ENCODE data around the gene BHLHA15. TPM values are rescaled to one million over a fixed set of nuclear protein-coding genes. Genes with fewer than 3 reads are reported as not detected.

BHLHA15 gene
- total and polyA plus RNA-seq, 4 experiments from 2014 or later = not detected

- peaks cover 74% of the 10 kb centered on the region for H3K4me1 ChIP-seq (ENCODE audit: insufficient read depth, low read length)
- H3K27me3 ChIP-seq (ENCODE audit: insufficient read depth, low read length) = no peaks in the 10 kb centered on the region
- H3K36me3 Mint-ChIP-seq = peaks cover 12 to 30% of the 10 kb centered on the region in 2 donors
- H3K9me3 ChIP-seq (ENCODE audit: control insufficient read depth in 1 of 2, low read length in 2 of 2) = no peaks in the 10 kb centered on the region
- no peaks in the 10 kb centered on the region for H3K27me3 Mint-ChIP-seq
- H3K27ac Mint-ChIP-seq = peak overlapping the region; percentile 98 to 100 (median 99)
- CTCF ChIA-PET (ENCODE audit: partially characterized antibody) = interaction anchor here (1.1 to 1.6 kb wide), 6 partner anchors 9 to 1134 kb away, joined by 3 to 14 read pairs (median 5); partner anchors contain the start of gene SDHAF3
- intact Hi-C loops (cut with micrococcal nuclease) = loop anchor here (2.0 to 5.0 kb wide), 3 partner anchors 49 to 151 kb away; partner anchors contain the start of genes BAIAP2L1 and LMTK2
- POLR2A ChIA-PET (ENCODE audit: partially characterized antibody) = interaction anchor here (0.5 to 5.2 kb wide), 18 partner anchors 10 to 1133 kb away, joined by 3 to 71 read pairs (median 6); partner anchors contain the start of genes BAIAP2L1, BHLHA15, BRI3 and SDHAF3
- peak overlapping the region; percentile 92 to 97 (median 94) for H3K4me3 Mint-ChIP-seq
- no peaks in the 10 kb centered on the region for H3K9me3 Mint-ChIP-seq
- peaks cover 3% of the 10 kb centered on the region for H3K36me3 ChIP-seq (ENCODE audit: insufficient read depth, low read length)
- peak overlapping the region; percentile 82 for H3K27ac ChIP-seq (ENCODE audit: low read depth, low read length)
- peak; percentile 71 to 84 (median 82) for DNase-seq
- peak overlapping the region; percentile 83 to 99 for H3K4me3 ChIP-seq (ENCODE audit: low read length in 2 of 2)
- H3K4me1 Mint-ChIP-seq = peaks cover 26 to 72% (median 55%) of the 10 kb centered on the region in 4 donors
Measured at GRCh38 chr7:98251231-98251600, 40.0 kb downstream of the BHLHA15 start.

- Histone ChIP-seq H3K27me3 (ENCODE audit: insufficient read depth, low read length) (no peaks in the 10 kb centered on the region), H3K4me1 (ENCODE audit: insufficient read depth, low read length) (peaks cover 74% of the 10 kb centered on the region), H3K36me3 (ENCODE audit: insufficient read depth, low read length) (peaks cover 9% of the 10 kb centered on the region), H3K9me3 (ENCODE audit: control insufficient read depth in 1 of 2, low read length in 2 of 2) (no peaks in the 10 kb centered on the region), H3K4me3 (ENCODE audit: low read length in 2 of 2) (peak within 1 kb of the TSS; percentile 83 to 99), H3K27ac (ENCODE audit: low read depth, low read length) (peak within 1 kb of the TSS; percentile 82)
- peaks cover 28 to 78% (median 56%) of the 10 kb centered on the region in 4 donors for H3K4me1 Mint-ChIP-seq
- peaks cover 16 to 36% of the 10 kb centered on the region in 2 donors for H3K36me3 Mint-ChIP-seq
- ChIA-PET CTCF (ENCODE audit: partially characterized antibody) (interaction anchor here (1.1 to 1.6 kb wide), 3 partner anchors 8 to 83 kb away, joined by 3 to 10 read pairs (median 5); no protein-coding TSS in a partner anchor), POLR2A (ENCODE audit: partially characterized antibody) (interaction anchor here (0.5 to 5.2 kb wide), 18 partner anchors 10 to 1134 kb away, joined by 3 to 71 read pairs (median 6); partner anchors contain the start of genes BAIAP2L1, BHLHA15, BRI3 and SDHAF3)
- peak; percentile 85 to 91 (median 89) for DNase-seq
- H3K4me3 Mint-ChIP-seq = peak within 1 kb of the TSS; percentile 92 to 97 (median 94)
- no peaks in the 10 kb centered on the region for H3K27me3 Mint-ChIP-seq
- H3K9me3 Mint-ChIP-seq = no peaks in the 10 kb centered on the region
- intact Hi-C loops (cut with micrococcal nuclease) = loop anchor here (1.0 to 5.0 kb wide), 4 partner anchors 29 to 150 kb away; partner anchors contain the start of genes BAIAP2L1, BRI3 and LMTK2
- peak within 1 kb of the TSS; percentile 98 to 100 (median 99) for H3K27ac Mint-ChIP-seq
Measured at GRCh38 chr7:98251601-98252424, 40.6 kb downstream of the BHLHA15 start, which contains the start of gene TECPR1. TSS of gene TECPR1 (minus strand) at chr7:98252232. CDS start at chr7:98246146, 6,086 bp downstream.

GRCh38 chr7:98252425-98253054 is 41.3 kb downstream of the BHLHA15 start:
- H3K27ac ChIP-seq (ENCODE audit: low read depth, low read length) = peak overlapping the region; percentile 82
- Mint-ChIP-seq H3K9me3 (no peaks in the 10 kb centered on the region), H3K27me3 (no peaks in the 10 kb centered on the region), H3K4me1 (peaks cover 26 to 75% (median 53%) of the 10 kb centered on the region in 4 donors), H3K36me3 (peaks cover 19 to 35% of the 10 kb centered on the region in 2 donors), H3K4me3 (peak overlapping the region; percentile 92 to 97 (median 94)), H3K27ac (peak overlapping the region; percentile 94 to 100 (median 99))
- CTCF ChIA-PET (ENCODE audit: partially characterized antibody) = interaction anchor here (1.1 kb wide), 1 partner anchor 30 kb away, joined by 3 read pairs; no protein-coding TSS in a partner anchor
- H3K4me1 ChIP-seq (ENCODE audit: insufficient read depth, low read length) = peaks cover 66% of the 10 kb centered on the region
- no peaks in the 10 kb centered on the region for H3K27me3 ChIP-seq (ENCODE audit: insufficient read depth, low read length)
- POLR2A ChIA-PET (ENCODE audit: partially characterized antibody) = interaction anchor here (0.5 to 5.2 kb wide), 7 partner anchors 17 to 1089 kb away, joined by 3 to 71 read pairs (median 16); partner anchors contain the start of gene BRI3
- intact Hi-C loops (cut with micrococcal nuclease) = loop anchor here (1.0 to 5.0 kb wide), 3 partner anchors 29 to 150 kb away; partner anchors contain the start of genes BAIAP2L1 and BRI3
- H3K36me3 ChIP-seq (ENCODE audit: insufficient read depth, low read length) = peaks cover 11% of the 10 kb centered on the region
- H3K4me3 ChIP-seq (ENCODE audit: low read length in 2 of 2) = peak overlapping the region; percentile 70 to 83
- DNase-seq = no peak
- H3K9me3 ChIP-seq (ENCODE audit: control insufficient read depth in 1 of 2, low read length in 2 of 2) = no peaks in the 10 kb centered on the region

GRCh38 chr7:98254516-98254915 is 43.3 kb downstream of the BHLHA15 start:
- no peaks in the 10 kb centered on the region for H3K9me3 Mint-ChIP-seq
- intact Hi-C loops (cut with micrococcal nuclease) = loop anchor here (5.0 kb wide), 2 partner anchors 52 to 148 kb away; partner anchors contain the start of gene BAIAP2L1
- H3K27ac Mint-ChIP-seq = peak overlapping the region in 6 of 7 donors; percentile 32 to 85 (median 60)
- Histone ChIP-seq H3K9me3 (ENCODE audit: control insufficient read depth in 1 of 2, low read length in 2 of 2) (no peaks in the 10 kb centered on the region), H3K4me3 (ENCODE audit: low read length in 2 of 2) (no peak overlapping the region), H3K4me1 (ENCODE audit: insufficient read depth, low read length) (peaks cover 47% of the 10 kb centered on the region), H3K36me3 (ENCODE audit: insufficient read depth, low read length) (peaks cover 12% of the 10 kb centered on the region), H3K27me3 (ENCODE audit: insufficient read depth, low read length) (no peaks in the 10 kb centered on the region), H3K27ac (ENCODE audit: low read depth, low read length) (no peak overlapping the region)
- no peak overlapping the region for H3K4me3 Mint-ChIP-seq
- no peak for DNase-seq
- POLR2A ChIA-PET (ENCODE audit: partially characterized antibody) = interaction anchor here (0.7 kb wide), 1 partner anchor 26 kb away, joined by 3 read pairs; no protein-coding TSS in a partner anchor
- CTCF ChIA-PET (ENCODE audit: partially characterized antibody) = interaction anchor here (0.7 kb wide), 1 partner anchor 86 kb away, joined by 3 read pairs; no protein-coding TSS in a partner anchor
- H3K4me1 Mint-ChIP-seq = peaks cover 21 to 59% (median 41%) of the 10 kb centered on the region in 4 donors
- H3K36me3 Mint-ChIP-seq = peaks cover 15 to 43% of the 10 kb centered on the region in 2 donors
- H3K27me3 Mint-ChIP-seq = no peaks in the 10 kb centered on the region

- Histone ChIP-seq H3K9me3 (ENCODE audit: control insufficient read depth in 1 of 2, low read length in 2 of 2) (no peaks in the 10 kb centered on the region), H3K36me3 (ENCODE audit: insufficient read depth, low read length) (peaks cover 12% of the 10 kb centered on the region), H3K27ac (ENCODE audit: low read depth, low read length) (peak overlapping the region; percentile 31), H3K27me3 (ENCODE audit: insufficient read depth, low read length) (no peaks in the 10 kb centered on the region), H3K4me1 (ENCODE audit: insufficient read depth, low read length) (peaks cover 41% of the 10 kb centered on the region), H3K4me3 (ENCODE audit: low read length in 2 of 2) (no peak overlapping the region)
- H3K9me3 Mint-ChIP-seq = no peaks in the 10 kb centered on the region
- peak overlapping the region; percentile 32 to 89 (median 70) for H3K27ac Mint-ChIP-seq
- H3K27me3 Mint-ChIP-seq = no peaks in the 10 kb centered on the region
- H3K4me3 Mint-ChIP-seq = peak overlapping the region in 6 of 8 donors; percentile 31 to 61 (median 49)
- peaks cover 15 to 43% of the 10 kb centered on the region in 2 donors for H3K36me3 Mint-ChIP-seq
- ChIA-PET CTCF (ENCODE audit: partially characterized antibody) (no interaction called here), POLR2A (ENCODE audit: partially characterized antibody) (interaction anchor here (0.7 kb wide), 1 partner anchor 25 kb away, joined by 3 read pairs; no protein-coding TSS in a partner anchor)
- intact Hi-C loops (cut with micrococcal nuclease) = loop anchor here (5.0 kb wide), 2 partner anchors 53 to 147 kb away; partner anchors contain the start of gene BAIAP2L1
- H3K4me1 Mint-ChIP-seq = peaks cover 18 to 54% (median 36%) of the 10 kb centered on the region in 4 donors
- peak in 3 of 5 donors; percentile 10 to 44 (median 40) for DNase-seq
Measured at GRCh38 chr7:98254951-98255610, 43.8 kb downstream of the BHLHA15 start.

- H3K4me3 ChIP-seq (ENCODE audit: low read length in 2 of 2) = no peak overlapping the region
- H3K4me1 ChIP-seq (ENCODE audit: insufficient read depth, low read length) = peaks cover 27% of the 10 kb centered on the region
- intact Hi-C loops (cut with micrococcal nuclease) = no loop called here
- Mint-ChIP-seq H3K27ac (peak overlapping the region in 2 of 7 donors; percentile 41 to 66), H3K27me3 (no peaks in the 10 kb centered on the region), H3K36me3 (peaks cover 17 to 43% of the 10 kb centered on the region in 2 donors), H3K9me3 (no peaks in the 10 kb centered on the region), H3K4me1 (peaks cover 13 to 40% (median 26%) of the 10 kb centered on the region in 4 donors), H3K4me3 (no peak overlapping the region)
- peaks cover 17% of the 10 kb centered on the region for H3K36me3 ChIP-seq (ENCODE audit: insufficient read depth, low read length)
- H3K27ac ChIP-seq (ENCODE audit: low read depth, low read length) = no peak overlapping the region
- no peaks in the 10 kb centered on the region for H3K27me3 ChIP-seq (ENCODE audit: insufficient read depth, low read length)
- POLR2A ChIA-PET (ENCODE audit: partially characterized antibody) = no interaction called here
- CTCF ChIA-PET (ENCODE audit: partially characterized antibody) = no interaction called here
- no peak for DNase-seq
- no peaks in the 10 kb centered on the region for H3K9me3 ChIP-seq (ENCODE audit: control insufficient read depth in 1 of 2, low read length in 2 of 2)
Measured at GRCh38 chr7:98256431-98256830, 45.2 kb downstream of the BHLHA15 start.

Data from CD4-positive, alpha-beta memory T cell (primary cell).